Gastrocnemius medialis (tissue), 4 donors: Measurements from ENCODE around the gene PLD4. TPM values are rescaled to one million over a fixed set of nuclear protein-coding genes. Genes with fewer than 3 reads are reported as not detected.
"Not testable (repeated sequence)": the region's sequence is repeated elsewhere in the genome, so short reads cannot be mapped to it uniquely, and the experiment has no call there.

Experiments used
- ATAC-seq, 2 donors: fragments of 150-250 bp; one replicate each; pipeline ENCODE4 v1.9.1; 2016
- DNase-seq, 2 donors: peaks; one replicate each; pipeline ENCODE4 v3.0.0-alpha.2; 2019
- H3K27ac ChIP-seq, 4 donors: fragments of 200-600 bp; sonication (generic); 1 replicate in 1 of 4; 2 replicates in 3 of 4; pipeline ENCODE4 v1.5.1; 2016 to 2018; ENCODE audit warnings: mild to moderate bottlenecking in 2 of 4, moderate library complexity in 1 of 4
- H3K27me3 ChIP-seq, 3 donors: fragments of 200-600 bp; sonication (generic) in 2 of 3; 1 replicate in 1 of 3; 2 replicates in 2 of 3; pipeline versions ENCODE4 v1.5.1 to v1.6.0; 2016 to 2019; ENCODE audit warnings: mild to moderate bottlenecking in 1 of 3, moderate library complexity in 1 of 3
- H3K36me3 ChIP-seq, 2 donors: fragments of 200-600 bp; sonication (generic) in 1 of 2; one replicate each; pipeline ENCODE4 v1.5.1; 2017 to 2018
- H3K4me1 ChIP-seq, 2 donors: fragments of 200-600 bp; sonication (generic) in 1 of 2; one replicate each; pipeline ENCODE4 v1.5.1; 2016 to 2017; ENCODE audit warnings: mild to moderate bottlenecking in 2 of 2
- H3K4me3 ChIP-seq, 4 donors: fragments of 200-600 bp; sonication (generic) in 3 of 4; 1 replicate in 1 of 4; 2 replicates in 3 of 4; pipeline ENCODE4 v1.5.1; 2016 to 2019; ENCODE audit warnings: mild to moderate bottlenecking in 2 of 4
- H3K9me3 ChIP-seq, 3 donors: fragments of 200-600 bp; sonication (generic) in 2 of 3; 1 replicate in 1 of 3; 2 replicates in 2 of 3; pipeline ENCODE4 v1.5.1; 2016 to 2019
- CTCF ChIP-seq, 5 experiments: fragments of 450-650 bp in 3 of 5; fragments of 200-600 bp in 2 of 5; sonication (generic) in 2 of 5; IDR thresholded peaks in 4 of 5; conservative IDR thresholded peaks in 1 of 5; 1 replicate in 4 of 5; 2 replicates in 1 of 5; pipeline ENCODE4 v1.5.1; 2016 to 2019; ENCODE audit warnings: antibody characterized with exemption in 5 of 5, mild to moderate bottlenecking in 3 of 5, moderate library complexity in 3 of 5
- POLR2A ChIP-seq, 2 donors: fragments of 450-650 bp; IDR thresholded peaks; one replicate each; pipeline ENCODE4 v1.6.1; 2017; ENCODE audit warnings: antibody characterized with exemption in 2 of 2, mild to moderate bottlenecking in 2 of 2, moderate library complexity in 2 of 2
- in situ Hi-C, 4 donors: fragments of 200-750 bp; cut with MboI; loops; one replicate each; pipeline versions ENCODE4 v1.15.0 to v1.8.0; 2017; ENCODE audit warnings: low sequenced_read_pairs in 4 of 4
- intact Hi-C: fragments of 100-400 bp; cut with DNase I; formaldehyde crosslinking; loops from one replicate; pipeline ENCODE4 v1.15.1; 2023; ENCODE audit warnings: low total_unique reads
- total RNA-seq, 4 donors: library from RNA; depleted of rRNA; stranded (reverse); fragments of >200 nt; gene quantifications; one replicate each; pipeline versions ENCODE4 v1.1.0 to v1.2.3, GENCODE V29; 2016

Gene PLD4
- total RNA-seq, 4 donors from 2014 or later, result not detected

- Histone ChIP-seq H3K36me3 (no peaks in the 10 kb centered on the region), H3K27me3 (peaks cover 0 to 8% (median 0%) of the 10 kb centered on the region in 3 donors), H3K4me1 (no peaks in the 10 kb centered on the region), H3K4me3 (no peak overlapping the region), H3K27ac (no peak overlapping the region), H3K9me3 (no peaks in the 10 kb centered on the region)
- ATAC-seq (no peak), DNase-seq (no peak)
- in situ Hi-C loops, result no loop called here
- no peak for TF ChIP-seq POLR2A (IDR thresholded peaks at IDR 0.05)
- TF ChIP-seq CTCF (IDR thresholded peaks at IDR 0.05 in 4 of 5, conservative IDR thresholded peaks at IDR 0.05 in 1 of 5), result no peak
- intact Hi-C loops, result no loop called here
These were observed 17.9 kb downstream of the PLD4 start for GRCh38 chr14:104942586-104942985.

- H3K27ac ChIP-seq, H3K9me3 ChIP-seq, ATAC-seq, in situ Hi-C loops, intact Hi-C loops, H3K4me1 ChIP-seq, H3K36me3 ChIP-seq, DNase-seq, H3K27me3 ChIP-seq, H3K4me3 ChIP-seq: not testable (repeated sequence)
These were observed 18.7 kb downstream of the PLD4 start for GRCh38 chr14:104943216-104944015.

GRCh38 chr14:104944016-104944308, 19.3 kb downstream of the PLD4 start:
- H3K27ac ChIP-seq, intact Hi-C loops, H3K36me3 ChIP-seq, H3K27me3 ChIP-seq, in situ Hi-C loops, H3K4me3 ChIP-seq, H3K4me1 ChIP-seq, H3K9me3 ChIP-seq, ATAC-seq, DNase-seq: not testable (repeated sequence)

GRCh38 chr14:104944436-104945205, 19.9 kb downstream of the PLD4 start:
- not testable (repeated sequence) for H3K36me3 ChIP-seq, ATAC-seq

GRCh38 chr14:104945266-104945665, 20.6 kb downstream of the PLD4 start:
- intact Hi-C loops, H3K4me1 ChIP-seq, ATAC-seq, H3K27me3 ChIP-seq, H3K9me3 ChIP-seq, H3K36me3 ChIP-seq, in situ Hi-C loops, H3K4me3 ChIP-seq, DNase-seq, H3K27ac ChIP-seq: not testable (repeated sequence)

More at GRCh38 chr14:104944436-104945205, 19.9 kb downstream of the PLD4 start:
- DNase-seq, H3K4me1 ChIP-seq, intact Hi-C loops, in situ Hi-C loops, H3K4me3 ChIP-seq, H3K9me3 ChIP-seq, H3K27me3 ChIP-seq, H3K27ac ChIP-seq: not testable (repeated sequence)

- ATAC-seq, H3K36me3 ChIP-seq, H3K4me3 ChIP-seq, intact Hi-C loops, H3K27ac ChIP-seq, H3K4me1 ChIP-seq, DNase-seq, in situ Hi-C loops, H3K9me3 ChIP-seq, H3K27me3 ChIP-seq: not testable (repeated sequence)
These were observed 21.6 kb downstream of the PLD4 start for GRCh38 chr14:104945986-104946965.

GRCh38 chr14:104947201-104947600, 22.5 kb downstream of the PLD4 start:
- H3K4me1 ChIP-seq, in situ Hi-C loops, H3K4me3 ChIP-seq, DNase-seq, ATAC-seq, H3K27me3 ChIP-seq, H3K27ac ChIP-seq, intact Hi-C loops, H3K36me3 ChIP-seq, H3K9me3 ChIP-seq: not testable (repeated sequence)

GRCh38 chr14:104947881-104948735, 23.4 kb downstream of the PLD4 start:
- DNase-seq, H3K4me3 ChIP-seq, H3K27ac ChIP-seq, H3K36me3 ChIP-seq, H3K9me3 ChIP-seq, H3K27me3 ChIP-seq, intact Hi-C loops, ATAC-seq, H3K4me1 ChIP-seq, in situ Hi-C loops: not testable (repeated sequence)
